ENCODE data around the gene HMX3. TPM values are rescaled to one million over a fixed set of nuclear protein-coding genes. Genes with fewer than 3 reads are reported as not detected.

The HMX3 gene
- total RNA-seq, 4 donors from 2014 or later = not detected

DNA sequence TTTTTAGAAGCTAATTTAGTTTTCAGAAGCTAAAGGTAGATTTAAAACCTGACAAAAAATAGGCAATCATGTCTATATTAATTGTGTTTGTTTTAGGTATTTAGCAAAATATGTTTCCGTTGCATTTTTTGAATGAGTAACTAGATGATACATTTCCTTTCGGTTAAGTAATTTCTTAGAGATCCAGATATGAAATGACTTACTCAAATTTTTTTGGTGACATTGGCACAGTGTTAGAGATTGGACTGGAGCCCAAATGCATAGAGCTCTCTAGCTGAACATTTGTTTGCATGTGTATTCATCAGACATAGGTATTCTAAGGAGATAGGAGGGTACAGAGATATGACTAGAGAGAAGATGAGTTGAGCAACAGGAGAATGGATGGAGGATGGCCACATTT lies 20.3 kb downstream of the HMX3 start:
- Histone ChIP-seq H3K27me3 (peaks cover 0 to 25% of the 10 kb centered on the region in 2 donors), H3K36me3 (peaks cover 0 to 43% (median 8%) of the 10 kb centered on the region in 3 donors), H3K4me1 (peaks cover 0 to 44% (median 18%) of the 10 kb centered on the region in 4 donors), H3K4me3 (no peak overlapping the region), H3K9me3 (no peaks in the 10 kb centered on the region), H3K27ac (no peak overlapping the region)
- DNase-seq (ENCODE audit: low spot score in 2 of 2) = no peak
- 86 to 89% methylated on average over 2 of the region's 2 CpGs for WGBS, 2 donors
- TF ChIP-seq, protein P1, sequence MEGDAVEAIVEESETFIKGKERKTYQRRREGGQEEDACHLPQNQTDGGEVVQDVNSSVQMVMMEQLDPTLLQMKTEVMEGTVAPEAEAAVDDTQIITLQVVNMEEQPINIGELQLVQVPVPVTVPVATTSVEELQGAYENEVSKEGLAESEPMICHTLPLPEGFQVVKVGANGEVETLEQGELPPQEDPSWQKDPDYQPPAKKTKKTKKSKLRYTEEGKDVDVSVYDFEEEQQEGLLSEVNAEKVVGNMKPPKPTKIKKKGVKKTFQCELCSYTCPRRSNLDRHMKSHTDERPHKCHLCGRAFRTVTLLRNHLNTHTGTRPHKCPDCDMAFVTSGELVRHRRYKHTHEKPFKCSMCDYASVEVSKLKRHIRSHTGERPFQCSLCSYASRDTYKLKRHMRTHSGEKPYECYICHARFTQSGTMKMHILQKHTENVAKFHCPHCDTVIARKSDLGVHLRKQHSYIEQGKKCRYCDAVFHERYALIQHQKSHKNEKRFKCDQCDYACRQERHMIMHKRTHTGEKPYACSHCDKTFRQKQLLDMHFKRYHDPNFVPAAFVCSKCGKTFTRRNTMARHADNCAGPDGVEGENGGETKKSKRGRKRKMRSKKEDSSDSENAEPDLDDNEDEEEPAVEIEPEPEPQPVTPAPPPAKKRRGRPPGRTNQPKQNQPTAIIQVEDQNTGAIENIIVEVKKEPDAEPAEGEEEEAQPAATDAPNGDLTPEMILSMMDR (IDR thresholded peaks at IDR 0.05) = no peak
- TF ChIP-seq EP300 (IDR thresholded peaks at IDR 0.05) = no peak

DNA sequence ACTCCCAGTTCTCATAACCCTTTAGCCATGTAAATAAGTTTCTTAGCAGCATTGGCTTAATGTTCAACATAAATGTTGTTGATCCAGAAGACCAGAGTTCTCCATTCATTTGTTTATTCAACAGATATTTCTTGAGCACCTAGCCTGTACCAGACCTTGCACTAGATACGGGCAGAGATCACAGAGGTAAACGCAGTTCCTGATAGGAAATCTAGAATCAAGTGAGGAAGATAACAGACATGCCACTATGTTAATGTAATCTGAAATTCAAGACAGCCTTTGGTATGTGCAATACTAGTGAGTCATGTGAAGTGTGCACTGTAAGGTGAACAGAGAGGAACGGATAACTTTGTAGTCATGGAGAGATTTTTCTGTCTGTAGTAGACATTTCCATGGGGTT lies 21.4 kb downstream of the HMX3 start:
- peaks cover 0 to 14% of the 10 kb centered on the region in 2 donors for H3K27me3 ChIP-seq
- peaks cover 0 to 51% (median 12%) of the 10 kb centered on the region in 3 donors for H3K36me3 ChIP-seq
- H3K4me3 ChIP-seq = no peak overlapping the region
- WGBS, 2 donors = 86 to 89% methylated on average over 3 of the region's 3 CpGs
- TF ChIP-seq, protein P1 (IDR thresholded peaks at IDR 0.05) = no peak
- no peak for TF ChIP-seq POLR2A (IDR thresholded peaks at IDR 0.05)
- no peak for TF ChIP-seq EP300 (IDR thresholded peaks at IDR 0.05)
- no peaks in the 10 kb centered on the region for H3K9me3 ChIP-seq
- H3K4me1 ChIP-seq = peaks cover 0 to 38% (median 13%) of the 10 kb centered on the region in 4 donors
- H3K27ac ChIP-seq = no peak overlapping the region
- DNase-seq (ENCODE audit: low spot score in 2 of 2) = no peak

DNA sequence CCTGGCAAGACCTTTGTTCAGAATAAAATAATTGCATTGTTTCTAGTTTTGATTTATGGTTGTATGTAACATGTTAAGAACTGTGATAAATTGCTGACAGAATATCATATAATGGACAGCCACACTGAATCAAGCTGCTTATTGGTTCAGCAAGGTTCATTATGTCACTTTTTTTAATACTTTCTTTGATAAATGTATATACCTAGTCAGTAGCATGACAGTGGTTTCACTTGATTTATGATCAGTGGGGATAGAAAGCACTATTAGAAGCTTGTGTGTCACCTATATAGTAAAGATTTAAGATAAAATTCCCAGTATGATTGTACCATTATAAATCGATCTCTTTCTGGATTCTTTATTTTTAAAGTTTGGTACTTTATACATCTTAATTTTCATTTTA lies 22.9 kb downstream of the HMX3 start:
- peaks cover 0 to 66% (median 26%) of the 10 kb centered on the region in 3 donors for H3K36me3 ChIP-seq
- DNase-seq (ENCODE audit: low spot score in 2 of 2) = no peak

DNA sequence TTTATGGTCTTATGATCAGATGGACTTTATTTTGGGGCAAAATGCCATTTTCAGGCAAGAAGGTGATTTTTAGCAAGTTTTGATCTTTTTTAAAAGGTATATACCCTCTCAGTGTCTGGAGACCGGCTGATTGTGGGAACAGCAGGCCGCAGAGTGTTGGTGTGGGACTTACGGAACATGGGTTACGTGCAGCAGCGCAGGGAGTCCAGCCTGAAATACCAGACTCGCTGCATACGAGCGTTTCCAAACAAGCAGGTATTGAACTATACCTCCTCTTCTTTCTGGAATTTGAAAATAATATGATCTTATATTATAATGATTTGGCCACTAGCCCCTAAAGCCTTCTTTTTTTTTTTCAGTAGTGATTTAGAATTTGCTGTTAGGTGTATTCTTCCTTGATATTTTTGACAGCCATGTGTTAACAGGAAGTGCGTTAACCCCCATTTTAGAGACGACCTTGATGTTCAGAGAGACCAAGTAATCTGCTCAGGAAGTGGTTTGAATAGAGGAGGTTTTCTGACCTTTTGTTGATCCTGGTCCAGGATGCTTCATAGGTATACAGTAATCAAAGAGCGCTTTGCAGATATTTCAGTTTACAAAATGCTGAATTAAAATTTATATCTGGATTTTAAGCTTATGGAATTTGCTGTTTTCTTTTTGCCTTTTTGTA lies 24.7 kb downstream of the HMX3 start:
- DNase-seq (ENCODE audit: low spot score in 2 of 2) = no peak
- TF ChIP-seq POLR2A (IDR thresholded peaks at IDR 0.05) = no peak
- TF ChIP-seq, protein P1 (IDR thresholded peaks at IDR 0.05) = no peak
- no peak for TF ChIP-seq EP300 (IDR thresholded peaks at IDR 0.05)
- Histone ChIP-seq H3K4me3 (no peak overlapping the region), H3K4me1 (peaks cover 0 to 28% (median 8%) of the 10 kb centered on the region in 4 donors), H3K36me3 (peaks cover 0 to 82% (median 30%) of the 10 kb centered on the region in 3 donors), H3K9me3 (no peaks in the 10 kb centered on the region), H3K27ac (no peak overlapping the region), H3K27me3 (no peaks in the 10 kb centered on the region)
- 87 to 88% methylated on average over 11 of the region's 11 CpGs for WGBS, 2 donors

More for the DNA sequence above, 22.9 kb downstream of the HMX3 start:
- no peak overlapping the region for H3K4me3 ChIP-seq
- 87 to 96% methylated on average over 1 of the region's 1 CpG for WGBS, 2 donors
- H3K4me1 ChIP-seq = peaks cover 0 to 37% (median 13%) of the 10 kb centered on the region in 4 donors
- H3K27me3 ChIP-seq = no peaks in the 10 kb centered on the region
- TF ChIP-seq POLR2A (IDR thresholded peaks at IDR 0.05) = no peak
- H3K9me3 ChIP-seq = no peaks in the 10 kb centered on the region
- H3K27ac ChIP-seq = no peak overlapping the region

DNA sequence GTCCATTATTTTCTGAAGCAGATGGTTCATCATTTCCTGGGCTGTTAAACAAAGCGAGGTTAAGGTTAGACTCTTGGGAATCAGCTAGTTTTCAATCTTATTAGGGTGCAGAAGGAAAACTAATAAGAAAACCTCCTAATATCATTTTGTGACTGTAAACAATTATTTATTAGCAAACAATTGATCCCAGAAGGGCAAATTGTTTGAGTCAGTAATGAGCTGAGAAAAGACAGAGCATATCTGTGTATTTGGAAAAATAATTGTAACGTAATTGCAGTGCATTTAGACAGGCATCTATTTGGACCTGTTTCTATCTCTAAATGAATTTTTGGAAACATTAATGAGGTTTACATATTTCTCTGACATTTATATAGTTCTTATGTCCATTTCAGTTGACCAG lies 28.5 kb downstream of the HMX3 start:
- DNase-seq (ENCODE audit: low spot score in 2 of 2) = no peak
- no peak overlapping the region for H3K4me3 ChIP-seq
- WGBS, 2 donors = 94% methylated on average over 2 of the region's 2 CpGs
- no peak overlapping the region for H3K27ac ChIP-seq
- H3K4me1 ChIP-seq = peaks cover 0 to 4% (median 0%) of the 10 kb centered on the region in 4 donors
- TF ChIP-seq, protein P1 (IDR thresholded peaks at IDR 0.05) = no peak
- TF ChIP-seq POLR2A (IDR thresholded peaks at IDR 0.05) (no peak), EP300 (IDR thresholded peaks at IDR 0.05) (no peak)
- no peaks in the 10 kb centered on the region for H3K9me3 ChIP-seq
- peaks cover 0 to 82% (median 33%) of the 10 kb centered on the region in 3 donors for H3K36me3 ChIP-seq
- H3K27me3 ChIP-seq = no peaks in the 10 kb centered on the region

All from tibial nerve (tissue), 4 donors.